GM12878 (cell line): ENCODE results near the gene RAD23B. TPM values are rescaled to one million over a fixed set of nuclear protein-coding genes. Genes with fewer than 3 reads are reported as not detected.
A peak's percentile ranks its signal among the peaks of the same experiment; 100 is the strongest.

Experiments
- ATAC-seq: fragments of 200-7000 bp; cut with Tn5 transposase; 3 replicates; pipeline ENCODE4 v1.9.1; 2020; ENCODE audit warnings: mild to moderate bottlenecking, moderate library complexity
- BruUV-seq: library from RNA; stranded (reverse); fragments of 400-500 nt; replicated peaks from 2 replicates; lab custom pipeline; 2021; lab: Mats Ljungman, UMichigan
- CTCF ChIA-PET: fragments of 300-600 bp; sonication (Branson Sonifier 250); formaldehyde crosslinking; extraction: SDS; loops from one replicate; lab custom pipeline; 2021; ENCODE audit warnings: inconsistent platforms; lab: Yijun Ruan, JAX
- POLR2A ChIA-PET: fragments of 350-600 bp; formaldehyde crosslinking; extraction: SDS; loops from one replicate; lab custom pipeline; 2021; ENCODE audit warnings: inconsistent platforms; lab: Charles Lee
- RAD21 ChIA-PET: fragments of 300-600 bp; sonication (Branson Sonifier 250); formaldehyde crosslinking; loops from one replicate; lab custom pipeline; 2023; ENCODE audit warnings: antibody characterized with exemption; ENCODE audit not compliant: unreplicated experiment; lab: Charles Lee
- SMC1A ChIA-PET: fragments of 300-600 bp; sonication (Branson Sonifier 250); formaldehyde crosslinking; loops from one replicate; lab custom pipeline; 2023; ENCODE audit not compliant: unreplicated experiment, uncharacterized antibody; lab: Charles Lee
- DNase-seq: peaks from one replicate; pipeline ENCODE4 v3.0.0-alpha.2; 2011; ENCODE audit warnings: low read depth, low spot score
- FAIRE-seq: peaks from 3 replicates; lab custom pipeline; 2011; peaks lifted over from hg19 to GRCh38; lab: Jason Lieb, UNC
- H2AFZ ChIP-seq: 2 replicates; pipeline ENCODE4 v1.6.0; 2011; ENCODE audit warnings: low read depth, low read length, control low read depth; ENCODE audit not compliant: control insufficient read depth
- H3K27ac ChIP-seq: 2 replicates; pipeline ENCODE4 v1.5.1; 2011; ENCODE audit warnings: control low read depth; ENCODE audit not compliant: control insufficient read depth, insufficient read depth
- H3K27me3 ChIP-seq, 2 experiments: replicated peaks in 1 of 2; 2 replicates each; pipeline versions ENCODE4 v1.6.0 to v1.6.1; 2011; ENCODE audit warnings: low read length in 1 of 2; ENCODE audit not compliant: control insufficient read depth in 2 of 2, insufficient read depth in 2 of 2
- H3K36me3 ChIP-seq, 2 experiments: 2 replicates each; pipeline ENCODE4 v1.5.1; 2011; ENCODE audit warnings: low read length in 1 of 2; ENCODE audit not compliant: control insufficient read depth in 2 of 2, insufficient read depth in 2 of 2
- H3K4me1 ChIP-seq: 2 replicates; pipeline ENCODE4 v1.6.1; 2011; ENCODE audit warnings: mild to moderate bottlenecking, low read length, moderate library complexity, mixed read lengths; ENCODE audit not compliant: control insufficient read depth, insufficient read depth
- H3K4me2 ChIP-seq: 2 replicates; pipeline ENCODE4 v1.6.0; 2011; ENCODE audit warnings: control low read depth; ENCODE audit not compliant: control insufficient read depth, insufficient read depth
- H3K4me3 ChIP-seq: fragments of 200-600 bp; sonication (generic); 2 replicates; pipeline ENCODE4 v1.5.1; 2016
- H3K79me2 ChIP-seq: 2 replicates; pipeline ENCODE4 v1.6.0; 2011; ENCODE audit warnings: low read length; ENCODE audit not compliant: control insufficient read depth, insufficient read depth
- H3K9ac ChIP-seq: 2 replicates; pipeline ENCODE4 v1.8.0; 2011; ENCODE audit warnings: low read length, control low read depth, mixed read lengths; ENCODE audit not compliant: control insufficient read depth, insufficient read depth
- H3K9me3 ChIP-seq: replicated peaks from 3 replicates; pipeline ENCODE4 v1.5.1; 2011; ENCODE audit warnings: mild to moderate bottlenecking, low read length; ENCODE audit not compliant: control insufficient read depth, insufficient read depth
- H4K20me1 ChIP-seq: 2 replicates; pipeline ENCODE4 v1.6.0; 2011; ENCODE audit not compliant: control insufficient read depth, insufficient read depth
- ATF7 ChIP-seq: fragments of 450-650 bp; IDR thresholded peaks from 2 replicates; pipeline ENCODE4 v1.6.1; 2016; ENCODE audit warnings: low read depth, mild to moderate bottlenecking
- CREB1 ChIP-seq: IDR thresholded peaks from 2 replicates; pipeline ENCODE4 v1.6.1; 2012; ENCODE audit warnings: low read depth, mild to moderate bottlenecking, inconsistent platforms
- EGR1 ChIP-seq, 2 experiments: IDR thresholded peaks; 1 replicate in 1 of 2; 2 replicates in 1 of 2; pipeline ENCODE4 v1.6.1; 2011 to 2012; ENCODE audit warnings: low read depth in 2 of 2, low read length in 2 of 2, borderline replicate concordance in 1 of 2, mild to moderate bottlenecking in 1 of 2, moderate library complexity in 1 of 2
- GABPA ChIP-seq: IDR thresholded peaks from 2 replicates; pipeline ENCODE4 v1.6.1; 2014; ENCODE audit warnings: antibody characterized with exemption, low read depth, mild to moderate bottlenecking, inconsistent platforms
- HSF1 ChIP-seq: fragments of 150-350 bp; IDR thresholded peaks from 2 replicates; pipeline ENCODE4 v1.6.1; 2014; ENCODE audit warnings: mild to moderate bottlenecking, low read depth, low read length
- IRF4 ChIP-seq: IDR thresholded peaks from 2 replicates; pipeline ENCODE4 v1.6.1; 2011; ENCODE audit warnings: low read depth, low read length
- PAX5 ChIP-seq: IDR thresholded peaks from 2 replicates; pipeline ENCODE4 v1.6.1; 2011; ENCODE audit warnings: low read depth, low read length, borderline replicate concordance
- ZSCAN29 ChIP-seq: fragments of 450-650 bp; IDR thresholded peaks from 2 replicates; pipeline ENCODE4 v1.6.1; 2017; ENCODE audit warnings: mild to moderate bottlenecking, moderate library complexity
- WGBS: methylation state at CpG from one replicate; pipeline ENCODE4 v1.1.6; 2016; ENCODE audit warnings: low lambda C conversion rate; ENCODE audit not compliant: insufficient replicate concordance, insufficient coverage; ENCODE audit errors: missing lambda C conversion rate; 5-methylcytosine and 5-hydroxymethylcytosine counted together
- in situ Hi-C: fragments of 300-500 bp; cut with MboI; formaldehyde crosslinking; loops from 9 replicates; pipeline ENCODE4 v1.14.3; 2018; ENCODE audit warnings: mixed read lengths
- intact Hi-C: fragments of 100-400 bp; cut with micrococcal nuclease; formaldehyde crosslinking; loops from one replicate; pipeline ENCODE4 v1.14.2; 2022; ENCODE audit not compliant: unreplicated experiment
- polyA plus RNA-seq, 11 experiments: library from polyadenylated mRNA; depleted of rRNA in 4 of 11; unstranded in 6 of 11; stranded (reverse) in 5 of 11; fragments of >200 nt; fragmentation: Nextera tagmentation in 4 of 11; fragmentation: Illumina TruSeq in 1 of 11; extraction: Ambion mirVana in 4 of 11; extraction: Trizol in 1 of 11; gene quantifications; 1 replicate in 1 of 11; 2 replicates in 10 of 11; pipeline versions ENCODE4 v1.2.1 to v1.2.3, GENCODE V29; 2011 to 2016; ENCODE audit warnings: inconsistent platforms in 2 of 11, missing spikeins in 2 of 11, low read depth in 1 of 11
- total RNA-seq, 4 experiments: library from RNA; depleted of rRNA in 3 of 4; stranded (reverse); fragments of >200 nt in 3 of 4; fragmentation: Illumina TruSeq in 1 of 4; extraction: Trizol in 1 of 4; gene quantifications; 2 replicates each; pipeline versions ENCODE4 v1.2.1 to v1.2.3, GENCODE V29; 2013 to 2021
- TF ChIP-seq, protein P1 (sequence below): IDR thresholded peaks from 2 replicates; pipeline ENCODE4 v1.6.1; 2012; ENCODE audit warnings: improper control_type of control experiment, low read depth, low read length; ENCODE audit not compliant: insufficient replicate concordance
- TF ChIP-seq, protein P2 (sequence below): IDR thresholded peaks from 2 replicates; pipeline ENCODE4 v1.6.1; 2012; ENCODE audit warnings: low read length, inconsistent platforms
- TF ChIP-seq, protein P3 (sequence below): IDR thresholded peaks from 2 replicates; pipeline ENCODE4 v1.6.1; 2011; ENCODE audit warnings: borderline replicate concordance, low read depth, mild to moderate bottlenecking, moderate library complexity, mixed read lengths, low read length; ENCODE audit not compliant: insufficient read depth; ENCODE audit errors: extremely low read length

RAD23B gene
- total and polyA plus RNA-seq, 10 of the 15 experiments (the other 5 are each of a cell fraction or from before 2014, with no cell fraction given) = 10.3 to 256 (median 54.6) TPM

GRCh38 chr9:107283623-107284616 lies 841 bp downstream of the RAD23B start:
- DNase-seq (peak; percentile 51), FAIRE-seq (peak; percentile 70), ATAC-seq (peak; percentile 71)
- RAD21 ChIA-PET = interaction anchor here (0.6 to 6.9 kb wide), 14 partner anchors 11 to 384 kb away, joined by 3 to 84 read pairs (median 6); no protein-coding TSS in a partner anchor
- POLR2A ChIA-PET = interaction anchor here (0.6 to 4.5 kb wide), 9 partner anchors 10 to 125 kb away, joined by 3 to 39 read pairs (median 6); no protein-coding TSS in a partner anchor
- peak overlapping the region; percentile 80 for H2AFZ ChIP-seq
- in situ Hi-C loops = no loop called here
- BruUV-seq = TSS peak; percentile 51
- CTCF ChIA-PET = interaction anchor here (1.0 to 4.0 kb wide), 5 partner anchors 11 to 57 kb away, joined by 3 to 25 read pairs (median 4); no protein-coding TSS in a partner anchor
- peak overlapping the region; percentile 94 for H3K4me2 ChIP-seq
- H3K27me3 ChIP-seq = no peaks in the 10 kb centered on the region
- intact Hi-C loops = loop anchor here (2.0 to 10.0 kb wide), 5 partner anchors 23 to 249 kb away; no protein-coding TSS in a partner anchor
- H3K9me3 ChIP-seq = no peaks in the 10 kb centered on the region
- SMC1A ChIA-PET = interaction anchor here (0.6 to 8.7 kb wide), 14 partner anchors 14 to 1441 kb away, joined by 3 to 104 read pairs (median 4); no protein-coding TSS in a partner anchor
- no peaks in the 10 kb centered on the region; a peak in 1 of 4 replicates for H3K36me3 ChIP-seq
- 1% methylated on average over 46 of the region's 55 CpGs for WGBS
- H3K27ac ChIP-seq = peak overlapping the region; percentile 92
- H3K4me1 ChIP-seq = peaks cover 8% of the 10 kb centered on the region; the same call in 1 of the 2 replicates
- H4K20me1 ChIP-seq = no peaks in the 10 kb centered on the region
- H3K79me2 ChIP-seq = peaks cover 58% of the 10 kb centered on the region
- peak overlapping the region; percentile 94 for H3K9ac ChIP-seq
- H3K4me3 ChIP-seq = peak overlapping the region; percentile 82
- TF ChIP-seq, protein P1, sequence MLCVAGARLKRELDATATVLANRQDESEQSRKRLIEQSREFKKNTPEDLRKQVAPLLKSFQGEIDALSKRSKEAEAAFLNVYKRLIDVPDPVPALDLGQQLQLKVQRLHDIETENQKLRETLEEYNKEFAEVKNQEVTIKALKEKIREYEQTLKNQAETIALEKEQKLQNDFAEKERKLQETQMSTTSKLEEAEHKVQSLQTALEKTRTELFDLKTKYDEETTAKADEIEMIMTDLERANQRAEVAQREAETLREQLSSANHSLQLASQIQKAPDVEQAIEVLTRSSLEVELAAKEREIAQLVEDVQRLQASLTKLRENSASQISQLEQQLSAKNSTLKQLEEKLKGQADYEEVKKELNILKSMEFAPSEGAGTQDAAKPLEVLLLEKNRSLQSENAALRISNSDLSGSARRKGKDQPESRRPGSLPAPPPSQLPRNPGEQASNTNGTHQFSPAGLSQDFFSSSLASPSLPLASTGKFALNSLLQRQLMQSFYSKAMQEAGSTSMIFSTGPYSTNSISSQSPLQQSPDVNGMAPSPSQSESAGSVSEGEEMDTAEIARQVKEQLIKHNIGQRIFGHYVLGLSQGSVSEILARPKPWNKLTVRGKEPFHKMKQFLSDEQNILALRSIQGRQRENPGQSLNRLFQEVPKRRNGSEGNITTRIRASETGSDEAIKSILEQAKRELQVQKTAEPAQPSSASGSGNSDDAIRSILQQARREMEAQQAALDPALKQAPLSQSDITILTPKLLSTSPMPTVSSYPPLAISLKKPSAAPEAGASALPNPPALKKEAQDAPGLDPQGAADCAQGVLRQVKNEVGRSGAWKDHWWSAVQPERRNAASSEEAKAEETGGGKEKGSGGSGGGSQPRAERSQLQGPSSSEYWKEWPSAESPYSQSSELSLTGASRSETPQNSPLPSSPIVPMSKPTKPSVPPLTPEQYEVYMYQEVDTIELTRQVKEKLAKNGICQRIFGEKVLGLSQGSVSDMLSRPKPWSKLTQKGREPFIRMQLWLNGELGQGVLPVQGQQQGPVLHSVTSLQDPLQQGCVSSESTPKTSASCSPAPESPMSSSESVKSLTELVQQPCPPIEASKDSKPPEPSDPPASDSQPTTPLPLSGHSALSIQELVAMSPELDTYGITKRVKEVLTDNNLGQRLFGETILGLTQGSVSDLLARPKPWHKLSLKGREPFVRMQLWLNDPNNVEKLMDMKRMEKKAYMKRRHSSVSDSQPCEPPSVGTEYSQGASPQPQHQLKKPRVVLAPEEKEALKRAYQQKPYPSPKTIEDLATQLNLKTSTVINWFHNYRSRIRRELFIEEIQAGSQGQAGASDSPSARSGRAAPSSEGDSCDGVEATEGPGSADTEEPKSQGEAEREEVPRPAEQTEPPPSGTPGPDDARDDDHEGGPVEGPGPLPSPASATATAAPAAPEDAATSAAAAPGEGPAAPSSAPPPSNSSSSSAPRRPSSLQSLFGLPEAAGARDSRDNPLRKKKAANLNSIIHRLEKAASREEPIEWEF = no peak
- TF ChIP-seq PAX5 (peak; percentile 25; the same call in 1 of the 2 replicates), GABPA (no peak), HSF1 (no peak), CREB1 (no peak; the same call in 1 of the 2 replicates), ATF7 (peak; percentile 42; the same call in 1 of the 2 replicates), IRF4 (no peak; the same call in 1 of the 2 replicates), ZSCAN29 (no peak), EGR1 (IDR thresholded peaks at IDR 0.05; ENCODE audit: borderline replicate concordance in 1 of 2, low read depth in 2 of 2, low read length in 2 of 2) (0 out of 3 replicates have a peak, but pooled peaks of 1 of the 2 experiments have one; percentile 22)
- TF ChIP-seq, protein P2, sequence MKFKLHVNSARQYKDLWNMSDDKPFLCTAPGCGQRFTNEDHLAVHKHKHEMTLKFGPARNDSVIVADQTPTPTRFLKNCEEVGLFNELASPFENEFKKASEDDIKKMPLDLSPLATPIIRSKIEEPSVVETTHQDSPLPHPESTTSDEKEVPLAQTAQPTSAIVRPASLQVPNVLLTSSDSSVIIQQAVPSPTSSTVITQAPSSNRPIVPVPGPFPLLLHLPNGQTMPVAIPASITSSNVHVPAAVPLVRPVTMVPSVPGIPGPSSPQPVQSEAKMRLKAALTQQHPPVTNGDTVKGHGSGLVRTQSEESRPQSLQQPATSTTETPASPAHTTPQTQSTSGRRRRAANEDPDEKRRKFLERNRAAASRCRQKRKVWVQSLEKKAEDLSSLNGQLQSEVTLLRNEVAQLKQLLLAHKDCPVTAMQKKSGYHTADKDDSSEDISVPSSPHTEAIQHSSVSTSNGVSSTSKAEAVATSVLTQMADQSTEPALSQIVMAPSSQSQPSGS = no peak
- TF ChIP-seq, protein P3, sequence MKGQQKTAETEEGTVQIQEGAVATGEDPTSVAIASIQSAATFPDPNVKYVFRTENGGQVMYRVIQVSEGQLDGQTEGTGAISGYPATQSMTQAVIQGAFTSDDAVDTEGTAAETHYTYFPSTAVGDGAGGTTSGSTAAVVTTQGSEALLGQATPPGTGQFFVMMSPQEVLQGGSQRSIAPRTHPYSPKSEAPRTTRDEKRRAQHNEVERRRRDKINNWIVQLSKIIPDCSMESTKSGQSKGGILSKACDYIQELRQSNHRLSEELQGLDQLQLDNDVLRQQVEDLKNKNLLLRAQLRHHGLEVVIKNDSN = no peak
